GM23338 (cell line): ENCODE results near the gene SOX10. TPM values are rescaled to one million over a fixed set of nuclear protein-coding genes. Genes with fewer than 3 reads are reported as not detected.

Experiments
- ATAC-seq: fragments of 200-7000 bp; cut with Tn5 transposase; 3 replicates; pipeline ENCODE4 v1.9.1; 2020
- DNase-seq: peaks from one replicate; pipeline ENCODE4 v3.0.0-alpha.2; 2015; ENCODE audit warnings: low spot score
- H2AFZ ChIP-seq: fragments of 200-600 bp; sonication (generic); 2 replicates; pipeline ENCODE4 v1.8.0; 2016; ENCODE audit warnings: antibody characterized with exemption, mild to moderate bottlenecking, moderate library complexity
- H3F3A ChIP-seq: fragments of 200-600 bp; sonication (generic); replicated peaks from 2 replicates; pipeline ENCODE4 v1.8.0; 2017; ENCODE audit warnings: antibody characterized with exemption, mixed run types, low read depth
- H3K27ac ChIP-seq: fragments of 200-600 bp; sonication (generic); 2 replicates; pipeline ENCODE4 v1.6.1; 2016; ENCODE audit warnings: low read depth
- H3K27me3 ChIP-seq: fragments of 200-600 bp; sonication (generic); 2 replicates; pipeline ENCODE4 v1.8.0; 2016; ENCODE audit warnings: mild to moderate bottlenecking, mixed run types, moderate library complexity; ENCODE audit not compliant: insufficient read depth
- H3K36me3 ChIP-seq: fragments of 200-600 bp; sonication (generic); 2 replicates; pipeline ENCODE4 v1.8.0; 2016; ENCODE audit warnings: mild to moderate bottlenecking; ENCODE audit not compliant: insufficient read depth
- H3K4me1 ChIP-seq: fragments of 200-600 bp; sonication (generic); 2 replicates; pipeline ENCODE4 v1.8.0; 2016; ENCODE audit warnings: mild to moderate bottlenecking, moderate library complexity; ENCODE audit not compliant: insufficient read depth
- H3K4me2 ChIP-seq: fragments of 200-600 bp; sonication (generic); 2 replicates; pipeline ENCODE4 v1.7.1; 2017; ENCODE audit warnings: mixed run types
- H3K4me3 ChIP-seq: fragments of 200-600 bp; sonication (generic); 2 replicates; pipeline ENCODE4 v1.6.1; 2016; ENCODE audit warnings: mixed run types
- H3K79me2 ChIP-seq: fragments of 200-600 bp; sonication (generic); replicated peaks from 2 replicates; pipeline ENCODE4 v1.8.0; 2017; ENCODE audit warnings: mild to moderate bottlenecking; ENCODE audit not compliant: insufficient read depth
- H3K9me2 ChIP-seq: fragments of 200-600 bp; sonication (generic); 2 replicates; pipeline ENCODE4 v1.8.0; 2017; ENCODE audit not compliant: insufficient read depth
- H4K20me1 ChIP-seq: fragments of 200-600 bp; sonication (generic); replicated peaks from 2 replicates; pipeline ENCODE4 v1.8.0; 2017; ENCODE audit warnings: mild to moderate bottlenecking; ENCODE audit not compliant: insufficient read depth
- H3K27ac Mint-ChIP-seq: 2 replicates; pipeline ENCODE4 v1.8.0; 2020; ENCODE audit warnings: inconsistent platforms, mild to moderate bottlenecking, moderate library complexity, mixed read lengths
- H3K27me3 Mint-ChIP-seq: 3 replicates; pipeline ENCODE4 v1.8.0; 2022; ENCODE audit warnings: low read depth, mild to moderate bottlenecking, moderate library complexity, mixed read lengths, inconsistent platforms; ENCODE audit not compliant: insufficient read depth, poor library complexity
- H3K36me3 Mint-ChIP-seq: 3 replicates; pipeline ENCODE4 v1.8.0; 2021; ENCODE audit warnings: low read depth, mild to moderate bottlenecking, inconsistent platforms, moderate library complexity, mixed read lengths
- H3K4me1 Mint-ChIP-seq: 3 replicates; pipeline ENCODE4 v1.8.0; 2020; ENCODE audit warnings: mild to moderate bottlenecking, inconsistent platforms, mixed read lengths
- H3K4me3 Mint-ChIP-seq: 3 replicates; pipeline ENCODE4 v1.8.0; 2021; ENCODE audit warnings: moderate library complexity, mild to moderate bottlenecking, inconsistent platforms, mixed read lengths
- H3K9me3 Mint-ChIP-seq: 3 replicates; pipeline ENCODE4 v1.8.0; 2020; ENCODE audit warnings: moderate library complexity, mild to moderate bottlenecking, inconsistent platforms, mixed read lengths
- CREB1 ChIP-seq: fragments of 250-450 bp; sonication (Bioruptor Pico); IDR thresholded peaks from 2 replicates; pipeline ENCODE4 v1.5.0; 2020; ENCODE audit warnings: low read depth, mild to moderate bottlenecking, moderate library complexity
- CTCF ChIP-seq, 2 experiments: fragments of 200-600 bp in 1 of 2; sonication (generic) in 1 of 2; conservative IDR thresholded peaks; 2 replicates each; pipeline versions ENCODE4 v1.5.1 to v1.6.1; 2016 to 2017; ENCODE audit warnings: antibody characterized with exemption in 2 of 2, low read depth in 2 of 2, mild to moderate bottlenecking in 2 of 2, moderate library complexity in 1 of 2
- ETS1 ChIP-seq: IDR thresholded peaks from 2 replicates; pipeline ENCODE4 v1.6.1; 2016; ENCODE audit warnings: antibody characterized with exemption
- EZH2 ChIP-seq: fragments of 200-600 bp; sonication (generic); IDR thresholded peaks from one replicate; pipeline ENCODE4 v1.8.0; 2017; ENCODE audit warnings: antibody characterized with exemption, mild to moderate bottlenecking, low read depth; ENCODE audit not compliant: unreplicated experiment
- JUNB ChIP-seq: IDR thresholded peaks from one replicate; pipeline ENCODE4 v1.6.1; 2016; ENCODE audit warnings: antibody characterized with exemption; ENCODE audit not compliant: unreplicated experiment
- NANOG ChIP-seq: IDR thresholded peaks from 2 replicates; pipeline ENCODE4 v1.6.1; 2016; ENCODE audit warnings: antibody characterized with exemption, borderline replicate concordance
- STAT1 ChIP-seq: IDR thresholded peaks from one replicate; pipeline ENCODE4 v1.6.1; 2016; ENCODE audit warnings: antibody characterized with exemption; ENCODE audit not compliant: unreplicated experiment
- ZNF331 ChIP-seq: fragments of 250-450 bp; sonication (Bioruptor Pico); IDR thresholded peaks from 2 replicates; pipeline ENCODE4 v1.5.0; 2020; ENCODE audit warnings: low read depth, mild to moderate bottlenecking, moderate library complexity
- polyA plus RNA-seq: library from polyadenylated mRNA; unstranded; fragments of >200 nt; fragmentation: Nextera tagmentation; extraction: Ambion mirVana; gene quantifications from 2 replicates; pipeline ENCODE4 v1.2.1, GENCODE V29; 2016
- total RNA-seq: library from RNA; depleted of rRNA; stranded (reverse); fragments of >200 nt; shearing (Covaris generic); gene quantifications from 2 replicates; pipeline ENCODE4 v1.2.3, GENCODE V29; 2014

The SOX10 gene
- total and polyA plus RNA-seq, 2 experiments from 2014 or later: 1.1 to 2.1 TPM

GRCh38 chr22:38030311-38031133 is 46.2 kb upstream of the SOX10 start:
- H3K36me3 Mint-ChIP-seq: no peaks in the 10 kb centered on the region; the same call in 2 of the 3 replicates
- peak; percentile 41 for DNase-seq
- TF ChIP-seq STAT1 (no peak), CTCF (conservative IDR thresholded peaks at IDR 0.05; ENCODE audit: low read depth in 2 of 2) (peak in 1 of 2 experiments; percentile 17; a peak in 1 of 4 replicates)

GRCh38 chr22:38029901-38030300 is 45.5 kb upstream of the SOX10 start:
- peaks cover 26% of the 10 kb centered on the region for H3K4me1 Mint-ChIP-seq
- TF ChIP-seq EZH2 (no peak), CREB1 (CRISPR knock-in tag) (no peak), CTCF (conservative IDR thresholded peaks at IDR 0.05; ENCODE audit: low read depth in 2 of 2) (no peak), JUNB (no peak), ETS1 (no peak), ZNF331 (CRISPR knock-in tag) (no peak), NANOG (no peak)

More at GRCh38 chr22:38030311-38031133, 46.2 kb upstream of the SOX10 start:
- Mint-ChIP-seq H3K4me1 (peaks cover 32% of the 10 kb centered on the region), H3K4me3 (no peak overlapping the region), H3K27me3 (peaks cover 29% of the 10 kb centered on the region), H3K27ac (no peak overlapping the region), H3K9me3 (no peaks in the 10 kb centered on the region)
- Histone ChIP-seq H3F3A (0 out of 2 replicates have a peak, but pooled peaks cover 3% of the 10 kb centered on the region), H2AFZ (no peak overlapping the region), H3K36me3 (no peaks in the 10 kb centered on the region), H3K9me2 (no peaks in the 10 kb centered on the region), H3K4me2 (no peak overlapping the region), H3K27ac (no peak overlapping the region), H3K79me2 (no peaks in the 10 kb centered on the region), H4K20me1 (no peaks in the 10 kb centered on the region), H3K4me1 (peaks cover 17% of the 10 kb centered on the region; the same call in 1 of the 2 replicates), H3K27me3 (no peaks in the 10 kb centered on the region), H3K4me3 (no peak overlapping the region)
- no peak for ATAC-seq

More at GRCh38 chr22:38029901-38030300, 45.5 kb upstream of the SOX10 start:
- no peaks in the 10 kb centered on the region for H3K36me3 ChIP-seq
- H3K9me2 ChIP-seq: no peaks in the 10 kb centered on the region
- no peak overlapping the region for H3K27ac ChIP-seq
- H2AFZ ChIP-seq: no peak overlapping the region
- DNase-seq (no peak), ATAC-seq (no peak)
- no peak overlapping the region for H3K4me3 ChIP-seq
- no peaks in the 10 kb centered on the region for H3K27me3 ChIP-seq
- H3K4me2 ChIP-seq: no peak overlapping the region
- H3K4me1 ChIP-seq: peaks cover 15% of the 10 kb centered on the region; the same call in 1 of the 2 replicates
- 0 out of 2 replicates have a peak, but pooled peaks cover under 1% of the 10 kb centered on the region for H3F3A ChIP-seq
- no peaks in the 10 kb centered on the region for H4K20me1 ChIP-seq
- Mint-ChIP-seq H3K4me3 (no peak overlapping the region), H3K36me3 (no peaks in the 10 kb centered on the region), H3K27ac (no peak overlapping the region), H3K27me3 (peaks cover 27% of the 10 kb centered on the region), H3K9me3 (no peaks in the 10 kb centered on the region)
- no peaks in the 10 kb centered on the region for H3K79me2 ChIP-seq
